Measurements from ENCODE around the gene ACBD4. TPM values are rescaled to one million over a fixed set of nuclear protein-coding genes. Genes with fewer than 3 reads are reported as not detected.

Gene ACBD4
- total and polyA plus RNA-seq, 2 of the 13 experiments (the other 11 are each of a cell fraction or from before 2014, with no cell fraction given), result 16.1 to 26.9 TPM

- TF ChIP-seq SRSF9 (IDR thresholded peaks at IDR 0.05; ENCODE audit: borderline replicate concordance, insufficient read depth, low read depth, low read length, poor library complexity, severe bottlenecking) (no peak), ATM (IDR thresholded peaks at IDR 0.05; ENCODE audit: borderline replicate concordance) (no peak), ZNF746 (CRISPR knock-in tag; IDR thresholded peaks at IDR 0.05) (peak; percentile 98), ZNF180 (CRISPR knock-in tag; IDR thresholded peaks at IDR 0.05; ENCODE audit: borderline replicate concordance, low read depth) (no peak), ZNF20 (CRISPR knock-in tag; IDR thresholded peaks at IDR 0.05) (no peak), PREB (CRISPR knock-in tag; IDR thresholded peaks at IDR 0.05) (no peak)
Measured at GRCh38 chr17:45172541-45173286, 37.2 kb downstream of the ACBD4 start (continued).

- FAIRE-seq (no peak), DNase-seq (ENCODE audit: low spot score) (no peak), ATAC-seq (no peak)
- POLR2A ChIA-PET, result interaction anchor here (0.6 to 24.3 kb wide), 5 partner anchors 19 to 115 kb away, joined by 3 to 2487 read pairs (median 4); partner anchors contain the start of genes HEXIM1, HEXIM2 and NMT1
- no peak overlapping the region for H3K4me2 ChIP-seq (ENCODE audit: low read depth, low read length)
- no TSS peak for BruUV-seq (replicated peaks)
- H3K4me3 ChIP-seq (replicated peaks in 1 of 3; ENCODE audit: insufficient read depth in 1 of 3, low read depth in 2 of 3, low read length in 3 of 3), result no peak overlapping the region
- H2AFZ ChIP-seq (ENCODE audit: low read length), result no peak overlapping the region
- H3K9me3 ChIP-seq (ENCODE audit: low read length), result no peaks in the 10 kb centered on the region
- 76% methylated on average over 3 of the region's 3 CpGs for WGBS (ENCODE audit: low lambda C conversion rate)
- in situ Hi-C loops (cut with HindIII; ENCODE audit: extremely low pct_ligation_motif_present, low pct_unique_long_range_greater_than_20kb) (no loop called here), intact Hi-C loops (cut with micrococcal nuclease; ENCODE audit: unreplicated experiment) (no loop called here)
- no peaks in the 10 kb centered on the region for H4K20me1 ChIP-seq (ENCODE audit: insufficient read depth, low read length)
- no peak overlapping the region for H3K9ac ChIP-seq (ENCODE audit: insufficient read depth, low read depth, low read length)
- no peaks in the 10 kb centered on the region for H3K79me2 ChIP-seq (ENCODE audit: insufficient read depth, low read length)
- no peaks in the 10 kb centered on the region for H3K36me3 ChIP-seq (replicated peaks in 1 of 2; ENCODE audit: control insufficient read depth in 1 of 2, insufficient read depth in 2 of 2, low read length in 2 of 2)
- CTCF ChIA-PET (ENCODE audit: low intra/inter-chr PET ratio, low total read pairs), result no interaction called here
- no peaks in the 10 kb centered on the region for H3K27me3 ChIP-seq (ENCODE audit: control insufficient read depth in 1 of 2, insufficient read depth in 2 of 2, low read length in 2 of 2)
- no peak overlapping the region for H3K27ac ChIP-seq (ENCODE audit: extremely low read length, insufficient read depth, low read length)
- peaks cover 64% of the 10 kb centered on the region for H3K4me1 ChIP-seq (ENCODE audit: insufficient read depth, low read length)
- TF ChIP-seq CSRNP1 (CRISPR knock-in tag; IDR thresholded peaks at IDR 0.05) (0 out of 2 replicates have a peak, but pooled peaks have one; percentile 30), ZNF691 (CRISPR knock-in tag; IDR thresholded peaks at IDR 0.05; ENCODE audit: borderline replicate concordance, low read depth) (peak; percentile 99), ZSCAN20 (CRISPR knock-in tag; IDR thresholded peaks at IDR 0.05; ENCODE audit: borderline replicate concordance) (no peak), ZNF468 (CRISPR knock-in tag; IDR thresholded peaks at IDR 0.05) (no peak), CEBPZ (IDR thresholded peaks at IDR 0.05; ENCODE audit: low read length) (no peak)
Measured at GRCh38 chr17:45175759-45176115, 40.2 kb downstream of the ACBD4 start.
